ENCODE measurements around the gene LYPLA2.
A peak's percentile ranks its signal among the peaks of the same experiment; 100 is the strongest.

The LYPLA2 gene

GRCh38 chr1:23790696-23791515, at the start of gene LYPLA2:
Gene LYPLA2, plus strand, starts transcription at chr1:23791145. Its CDS starts 1,538 bp downstream, at chr1:23792683.
- peak; percentile 86 to 87 for DNase-seq

- no peak for DNase-seq
These were observed 49.3 kb upstream of the LYPLA2 start for GRCh38 chr1:23741609-23742008.

GRCh38 chr1:23742670-23743286, 48.2 kb upstream of the LYPLA2 start:
- DNase-seq: no peak

GRCh38 chr1:23743287-23744152, 47.4 kb upstream of the LYPLA2 start, which contains the start of gene ELOA:
Gene ELOA, plus strand, starts transcription at chr1:23743471. Its CDS starts 33 bp downstream, at chr1:23743504.
- peak; percentile 75 to 76 for DNase-seq

GRCh38 chr1:23745515-23745914, 45.4 kb upstream of the LYPLA2 start:
- DNase-seq: peak in 1 of 2 donors; percentile 34

GRCh38 chr1:23748016-23748415, 42.9 kb upstream of the LYPLA2 start:
- no peak for DNase-seq

GRCh38 chr1:23751050-23751814, 39.7 kb upstream of the LYPLA2 start:
- peak; percentile 42 to 54 for DNase-seq

GRCh38 chr1:23751815-23752200, 39.1 kb upstream of the LYPLA2 start:
- no peak for DNase-seq

GRCh38 chr1:23752909-23753308, 38.0 kb upstream of the LYPLA2 start:
- no peak for DNase-seq

GRCh38 chr1:23756676-23757075, 34.3 kb upstream of the LYPLA2 start:
- no peak for DNase-seq

- DNase-seq: no peak
These were observed 33.1 kb upstream of the LYPLA2 start for GRCh38 chr1:23757812-23758211.

GRCh38 chr1:23759277-23759676, 31.7 kb upstream of the LYPLA2 start:
- DNase-seq: no peak

GRCh38 chr1:23763041-23763577, 27.8 kb upstream of the LYPLA2 start:
- no peak for DNase-seq

GRCh38 chr1:23768733-23769132, 22.2 kb upstream of the LYPLA2 start:
- no peak for DNase-seq

GRCh38 chr1:23772049-23772853, 18.7 kb upstream of the LYPLA2 start:
- peak; percentile 82 to 86 for DNase-seq

GRCh38 chr1:23772854-23773242, 18.1 kb upstream of the LYPLA2 start:
- DNase-seq: no peak

- DNase-seq: no peak
These were observed 16.6 kb upstream of the LYPLA2 start for GRCh38 chr1:23774174-23774880.

GRCh38 chr1:23776217-23776616, 14.7 kb upstream of the LYPLA2 start:
- no peak for DNase-seq

- peak; percentile 86 to 87 for DNase-seq
These were observed 12.7 kb upstream of the LYPLA2 start, which contains the start of gene PITHD1 for GRCh38 chr1:23777979-23778814. Gene PITHD1, plus strand, starts transcription at chr1:23778418. Its CDS starts 98 bp downstream, at chr1:23778516.
